Skin of body (tissue), 2 donors: Measurements from ENCODE around the gene PACS1. TPM values are rescaled to one million over a fixed set of nuclear protein-coding genes. Genes with fewer than 3 reads are reported as not detected.

Experiments
- DNase-seq: peaks from one replicate; lab custom pipeline; 2025; lab: John Stamatoyannopoulos, UW
- total RNA-seq: library from RNA; depleted of rRNA; stranded (reverse); fragments of >200 nt; gene quantifications from one replicate; pipeline ENCODE4 v1.2.3, GENCODE V29; 2014

Gene PACS1
- total RNA-seq, 1 donor from 2014 or later, result 31.0 TPM

DNA sequence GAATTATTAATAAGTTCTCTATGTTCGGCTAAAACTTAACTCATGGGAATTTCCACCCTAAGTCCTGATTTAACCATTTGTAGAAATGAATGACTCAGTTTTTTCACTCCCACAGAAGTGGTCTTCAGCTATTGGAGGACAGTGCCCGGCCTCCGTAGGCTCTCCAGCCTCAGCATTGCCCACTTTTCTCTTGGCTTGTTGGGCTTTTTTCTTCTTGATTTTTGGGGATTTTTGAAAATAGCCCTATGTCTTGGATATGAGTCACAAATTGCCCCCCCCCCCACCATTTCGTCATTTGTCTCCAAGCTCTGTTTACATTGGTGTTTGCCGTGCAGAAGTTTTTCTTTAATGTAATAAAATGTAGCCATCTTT lies 66.7 kb downstream of the PACS1 start:
- no peak for DNase-seq

GRCh38 chr11:66139817-66140404 lies 69.8 kb downstream of the PACS1 start:
- DNase-seq, result no peak

DNA sequence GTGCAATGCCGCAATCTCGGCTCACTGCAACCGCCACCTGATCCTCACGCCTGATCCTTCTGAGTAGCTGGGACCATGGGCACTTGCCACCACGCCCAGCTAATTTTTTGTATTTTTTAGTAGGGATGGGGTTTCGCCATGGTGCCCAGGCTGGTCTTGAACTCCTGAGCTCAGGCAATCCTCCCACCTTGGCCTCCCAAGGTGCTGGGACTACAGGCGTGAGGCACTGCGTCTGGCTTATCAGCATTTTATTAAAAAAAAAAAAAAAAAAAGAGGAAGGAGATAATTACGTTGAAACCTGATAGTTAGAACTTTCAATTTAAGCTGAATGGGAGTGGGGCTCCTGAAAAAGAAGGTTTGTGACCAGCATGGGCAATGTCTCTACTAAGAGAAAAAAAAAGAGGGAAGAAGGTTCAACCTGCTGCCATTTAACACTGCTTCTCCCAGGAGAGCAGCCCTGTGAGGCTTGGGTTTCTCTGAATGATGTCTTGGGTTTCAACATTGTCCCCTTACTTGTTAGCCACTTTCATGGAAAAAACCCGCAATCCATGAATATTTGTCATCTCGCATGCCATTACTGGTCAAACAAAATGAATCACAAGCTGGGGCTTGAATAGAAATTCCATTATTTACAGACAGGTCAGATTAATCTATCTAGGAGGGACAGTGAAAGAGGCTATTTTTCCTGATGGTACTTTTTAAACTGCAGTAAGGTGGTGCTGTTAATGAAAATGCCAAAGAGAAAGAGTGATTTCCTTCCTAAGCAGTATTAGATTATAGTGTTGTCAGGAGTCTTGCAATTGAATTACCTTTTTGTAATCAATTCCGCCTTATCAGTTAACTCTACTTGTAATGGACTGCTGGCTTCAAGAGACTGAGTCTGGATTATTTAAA lies 72.5 kb downstream of the PACS1 start:
- no peak for DNase-seq

DNA sequence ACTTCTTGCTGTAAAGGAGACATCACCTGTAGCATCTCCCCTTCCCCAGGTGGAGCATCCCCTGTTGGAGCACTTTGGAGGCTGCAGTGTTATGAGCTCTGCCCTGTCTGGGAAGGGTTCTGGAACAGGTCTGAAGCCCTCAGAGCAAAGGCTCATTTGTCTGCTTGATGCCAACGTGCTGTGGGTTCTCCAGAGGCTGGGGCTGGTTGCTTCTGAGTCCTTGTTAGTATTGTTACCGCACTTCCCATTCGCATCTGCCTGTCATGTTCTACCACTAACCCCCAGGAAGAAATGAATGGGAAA lies 73.1 kb downstream of the PACS1 start:
- DNase-seq, result no peak

- DNase-seq, result no peak
Measured at GRCh38 chr11:66143996-66144678, 74.1 kb downstream of the PACS1 start.

DNA sequence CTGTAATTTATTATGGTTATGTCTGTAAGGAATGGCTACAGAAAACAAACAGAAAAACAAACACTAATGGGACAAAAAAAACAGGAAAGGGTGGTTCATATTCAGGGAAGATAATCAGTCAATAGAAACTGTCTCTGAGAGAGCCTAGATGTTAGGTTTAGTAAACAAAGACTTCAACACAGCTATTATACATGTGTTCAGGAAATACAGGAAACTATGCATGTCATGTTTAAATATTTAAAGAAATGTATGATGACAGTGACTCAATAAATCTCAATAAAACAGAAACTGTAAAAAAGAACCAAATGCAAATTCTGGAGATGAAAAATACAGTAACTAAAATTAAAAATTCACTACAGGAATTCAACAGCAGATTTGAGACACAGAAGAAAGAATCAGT lies 76.0 kb downstream of the PACS1 start:
- DNase-seq, result no peak

- DNase-seq, result no peak
Measured at GRCh38 chr11:66146940-66147339, 76.9 kb downstream of the PACS1 start.

GRCh38 chr11:66150140-66150539 lies 80.1 kb downstream of the PACS1 start:
- no peak for DNase-seq

- DNase-seq, result no peak
Measured at GRCh38 chr11:66150725-66151124, 80.7 kb downstream of the PACS1 start.

DNA sequence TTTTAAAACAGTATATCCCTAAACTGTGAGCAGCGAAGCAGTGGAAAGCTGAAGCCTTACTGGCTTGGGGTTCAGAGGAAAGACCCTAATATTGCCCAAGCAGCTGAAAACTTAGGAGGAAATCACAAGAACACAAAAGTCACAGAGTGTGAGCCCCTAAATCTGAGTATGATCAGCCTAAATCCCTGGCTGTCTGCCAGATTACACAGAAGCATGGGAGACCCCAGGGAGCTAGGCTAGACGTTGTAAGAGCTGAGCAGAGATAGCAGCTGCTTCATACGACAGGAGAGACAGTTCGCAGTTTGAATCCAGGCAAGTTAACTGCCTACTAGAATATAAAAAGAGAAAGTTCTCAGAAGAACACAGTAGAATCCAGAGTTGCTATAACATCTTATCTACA lies 81.2 kb downstream of the PACS1 start:
- no peak for DNase-seq

DNA sequence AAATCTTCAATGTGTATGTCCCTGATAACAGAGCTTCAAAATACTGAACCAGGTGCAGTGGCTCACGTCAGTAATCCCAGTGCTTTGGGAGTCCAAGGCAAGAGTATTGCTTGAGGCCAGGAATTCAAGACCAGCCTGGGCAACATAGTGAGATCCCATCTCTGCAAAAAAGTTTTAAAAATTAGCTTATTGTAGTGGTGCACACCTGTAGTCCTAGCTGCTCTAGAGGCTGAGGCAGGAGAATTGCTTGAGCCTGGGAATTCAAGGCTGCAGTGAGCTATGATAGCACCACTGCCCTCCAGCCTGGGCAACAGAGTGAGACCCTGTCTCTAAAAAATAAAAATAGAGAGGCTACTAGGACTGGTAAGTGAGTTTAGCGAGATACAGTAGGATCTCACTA lies 84.0 kb downstream of the PACS1 start:
- no peak for DNase-seq

DNA sequence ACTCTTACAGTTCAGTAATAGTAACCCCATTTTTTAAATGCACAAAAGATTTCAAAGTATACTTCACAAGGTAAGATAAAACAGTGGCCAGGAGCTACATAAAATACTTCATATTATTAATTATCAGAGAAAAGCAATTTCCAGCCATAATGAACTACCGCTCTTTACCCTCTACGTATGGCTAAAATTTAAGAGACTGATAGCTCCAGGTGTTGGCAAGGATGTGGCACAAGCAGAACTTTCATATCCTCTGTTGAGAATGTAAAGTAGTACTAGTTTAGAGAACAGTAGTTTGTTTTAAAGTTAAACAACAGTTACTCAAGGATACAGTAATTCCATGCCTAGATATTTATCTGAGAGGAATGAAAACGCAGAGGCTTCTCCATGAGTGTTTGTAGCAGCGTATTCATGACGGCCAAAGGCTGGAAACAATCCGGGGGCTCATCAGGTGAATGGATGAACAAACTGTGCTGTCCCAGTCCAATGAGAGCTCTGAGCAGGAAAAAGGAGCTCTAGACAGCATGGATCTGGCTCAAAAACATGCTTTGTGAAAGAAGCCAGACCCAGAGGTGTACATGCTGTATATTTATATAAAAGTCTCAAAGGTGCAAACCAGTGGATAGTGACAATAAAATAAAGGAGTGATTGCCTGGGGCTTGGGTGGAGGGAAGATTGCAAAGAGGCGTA lies 85.5 kb downstream of the PACS1 start:
- DNase-seq, result no peak

GRCh38 chr11:66157182-66157864 lies 87.3 kb downstream of the PACS1 start:
- no peak for DNase-seq

DNA sequence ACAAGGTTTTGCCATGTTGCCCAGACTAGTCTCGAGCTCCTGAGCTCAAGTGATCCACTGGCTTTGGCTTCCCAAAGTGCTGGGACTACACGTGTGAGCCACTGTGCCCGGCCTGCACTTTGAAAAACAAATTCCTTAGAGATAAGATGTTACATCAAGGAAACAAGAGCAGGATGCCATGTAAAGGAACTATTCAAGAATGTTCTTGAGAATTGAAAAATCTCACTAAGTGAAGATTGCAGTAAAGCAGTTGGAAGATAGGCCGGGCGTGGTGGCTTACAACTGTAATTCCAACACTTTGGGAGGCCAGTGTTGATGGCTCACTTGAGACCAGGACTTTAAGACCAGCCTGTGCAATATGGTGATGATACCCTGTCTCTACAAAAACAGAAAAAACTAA lies 88.1 kb downstream of the PACS1 start:
- DNase-seq, result no peak

GRCh38 chr11:66159324-66159984 lies 89.4 kb downstream of the PACS1 start:
- DNase-seq, result no peak

DNA sequence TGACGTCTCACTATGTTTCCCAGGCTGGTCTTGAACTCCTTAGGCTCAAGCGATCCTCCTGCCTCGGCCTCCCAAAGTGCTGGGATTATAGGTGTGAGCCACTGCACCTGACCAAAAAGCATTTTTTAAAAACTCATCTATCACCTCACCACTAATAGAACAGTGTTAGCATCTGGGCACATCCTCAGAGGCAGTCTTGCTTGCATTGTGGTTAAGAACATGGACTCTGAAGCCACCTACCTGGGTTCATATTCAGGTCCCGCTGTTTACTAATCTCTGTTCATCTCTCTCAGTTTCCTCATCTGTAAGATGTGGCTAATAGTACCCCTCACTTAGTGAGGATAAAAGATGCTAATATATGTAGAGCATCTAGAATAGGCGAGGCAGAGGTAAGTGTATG lies 90.6 kb downstream of the PACS1 start:
- no peak for DNase-seq

GRCh38 chr11:66168289-66168688 lies 98.2 kb downstream of the PACS1 start:
- DNase-seq, result no peak

GRCh38 chr11:66172146-66172545 lies 102.1 kb downstream of the PACS1 start:
- DNase-seq, result no peak

DNA sequence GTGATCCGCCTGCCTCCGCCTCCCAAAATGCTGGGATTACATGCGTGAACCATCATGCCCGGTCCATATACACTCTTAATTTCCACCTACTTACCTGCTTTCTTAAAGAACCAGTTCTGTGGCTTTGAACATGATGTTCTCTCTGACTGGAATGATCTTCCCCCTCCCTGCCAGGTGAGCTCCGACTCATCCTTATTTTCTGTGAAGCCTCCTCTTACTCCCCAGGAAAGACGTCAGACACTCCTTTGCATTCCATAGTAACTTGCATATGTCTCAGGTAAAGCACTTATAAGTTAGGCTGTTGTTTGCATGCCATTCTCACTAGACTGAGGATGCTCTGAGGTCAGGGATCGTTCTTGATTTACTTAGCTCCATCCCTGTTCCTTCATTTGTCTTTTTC lies 106.6 kb downstream of the PACS1 start:
- DNase-seq, result no peak

DNA sequence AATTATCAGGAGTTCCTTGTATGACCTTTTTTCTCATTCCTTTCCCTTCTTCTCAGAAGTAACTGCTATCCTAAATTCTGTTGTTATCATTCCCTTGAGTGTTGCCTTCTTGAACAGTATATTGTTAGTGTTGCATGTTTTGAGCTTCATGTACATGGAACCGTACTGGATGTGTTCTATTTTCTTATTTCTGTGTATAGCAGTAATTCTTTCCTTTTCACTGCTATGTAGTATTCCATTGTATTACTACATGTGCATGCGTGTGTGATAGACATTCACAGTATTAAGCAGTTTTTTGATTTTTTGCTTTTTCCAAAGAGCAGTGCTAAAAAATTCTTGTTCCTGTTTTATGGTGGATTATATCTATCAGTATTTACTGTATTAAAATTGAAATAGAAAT lies 108.1 kb downstream of the PACS1 start:
- DNase-seq, result no peak

- DNase-seq, result no peak
Measured at GRCh38 chr11:66178871-66179270, 108.8 kb downstream of the PACS1 start.
